ENCODE measurements around the gene CADM2. TPM values are rescaled to one million over a fixed set of nuclear protein-coding genes. Genes with fewer than 3 reads are reported as not detected.

CADM2 gene
- total RNA-seq, 1 donor from 2014 or later, result 4.3 TPM

- Histone ChIP-seq H3K36me3 (no peaks in the 10 kb centered on the region), H3K27ac (replicated peaks) (no peak overlapping the region), H3K9me3 (replicated peaks) (no peaks in the 10 kb centered on the region), H3K4me3 (no peak overlapping the region), H3K4me1 (no peaks in the 10 kb centered on the region), H3K27me3 (ENCODE audit: low read depth) (no peaks in the 10 kb centered on the region)
- intact Hi-C loops (cut with micrococcal nuclease), result no loop called here
- no peak for TF ChIP-seq CTCF (IDR thresholded peaks at IDR 0.05; ENCODE audit: borderline replicate concordance)
- DNase-seq, result no peak
These were observed 635.9 kb downstream of the CADM2 start for GRCh38 chr3:85594676-85595075.

DNA sequence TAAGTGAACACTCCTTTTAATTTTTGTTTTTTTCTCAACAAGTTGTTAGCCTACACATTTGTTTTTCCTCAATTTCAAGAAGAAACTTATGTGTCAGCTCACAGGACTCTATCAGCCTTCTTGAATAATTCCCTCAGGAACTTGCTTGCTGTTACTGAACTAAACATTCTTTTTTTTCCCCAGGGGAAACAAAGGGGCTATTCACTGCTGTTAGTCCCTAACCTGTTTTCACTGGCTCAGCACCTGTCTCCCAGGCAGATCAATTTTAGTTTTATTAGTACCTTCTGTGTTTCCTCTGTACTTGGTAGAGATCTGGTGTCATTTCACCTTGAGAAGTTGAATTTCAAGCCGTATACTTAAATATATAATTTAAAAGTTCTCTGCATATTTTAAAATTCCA is 644.6 kb downstream of the CADM2 start:
- Histone ChIP-seq H3K4me1 (no peaks in the 10 kb centered on the region), H3K4me3 (no peak overlapping the region), H3K9me3 (replicated peaks) (no peaks in the 10 kb centered on the region), H3K36me3 (no peaks in the 10 kb centered on the region), H3K27ac (replicated peaks) (no peak overlapping the region), H3K27me3 (ENCODE audit: low read depth) (no peaks in the 10 kb centered on the region)
- no peak for DNase-seq
- no peak for TF ChIP-seq CTCF (IDR thresholded peaks at IDR 0.05; ENCODE audit: borderline replicate concordance)
- intact Hi-C loops (cut with micrococcal nuclease), result no loop called here

- H3K27ac ChIP-seq (replicated peaks), result no peak overlapping the region
- H3K27me3 ChIP-seq (ENCODE audit: low read depth), result no peaks in the 10 kb centered on the region
- H3K36me3 ChIP-seq, result no peaks in the 10 kb centered on the region
- TF ChIP-seq CTCF (IDR thresholded peaks at IDR 0.05; ENCODE audit: borderline replicate concordance), result no peak
- no peaks in the 10 kb centered on the region for H3K9me3 ChIP-seq (replicated peaks)
- intact Hi-C loops (cut with micrococcal nuclease), result no loop called here
- no peak for DNase-seq
- no peak overlapping the region for H3K4me3 ChIP-seq
- no peaks in the 10 kb centered on the region for H3K4me1 ChIP-seq
These were observed 645.9 kb downstream of the CADM2 start for GRCh38 chr3:85604641-85605040.

- TF ChIP-seq CTCF (IDR thresholded peaks at IDR 0.05; ENCODE audit: borderline replicate concordance), result no peak
- Histone ChIP-seq H3K27me3 (ENCODE audit: low read depth) (no peaks in the 10 kb centered on the region), H3K27ac (replicated peaks) (no peak overlapping the region), H3K4me1 (no peaks in the 10 kb centered on the region), H3K9me3 (replicated peaks) (no peaks in the 10 kb centered on the region), H3K36me3 (no peaks in the 10 kb centered on the region), H3K4me3 (no peak overlapping the region)
- intact Hi-C loops (cut with micrococcal nuclease), result no loop called here
- no peak for DNase-seq
These were observed 646.3 kb downstream of the CADM2 start for GRCh38 chr3:85605066-85605465.

GRCh38 chr3:85626662-85627061 is 667.9 kb downstream of the CADM2 start:
- no peaks in the 10 kb centered on the region for H3K36me3 ChIP-seq
- no peak overlapping the region for H3K4me3 ChIP-seq
- no peak overlapping the region for H3K27ac ChIP-seq (replicated peaks)
- DNase-seq, result no peak
- no peaks in the 10 kb centered on the region for H3K9me3 ChIP-seq (replicated peaks)
- H3K27me3 ChIP-seq (ENCODE audit: low read depth), result no peaks in the 10 kb centered on the region
- TF ChIP-seq CTCF (IDR thresholded peaks at IDR 0.05; ENCODE audit: borderline replicate concordance), result no peak
- H3K4me1 ChIP-seq, result no peaks in the 10 kb centered on the region
- intact Hi-C loops (cut with micrococcal nuclease), result no loop called here

GRCh38 chr3:85627932-85628331 is 669.1 kb downstream of the CADM2 start:
- Histone ChIP-seq H3K9me3 (replicated peaks) (no peaks in the 10 kb centered on the region), H3K27ac (replicated peaks) (no peak overlapping the region), H3K4me3 (no peak overlapping the region), H3K27me3 (ENCODE audit: low read depth) (no peaks in the 10 kb centered on the region), H3K36me3 (no peaks in the 10 kb centered on the region), H3K4me1 (no peaks in the 10 kb centered on the region)
- TF ChIP-seq CTCF (IDR thresholded peaks at IDR 0.05; ENCODE audit: borderline replicate concordance), result no peak
- no peak for DNase-seq
- intact Hi-C loops (cut with micrococcal nuclease), result no loop called here
